K562 treated with DMSO at 1 percent for 24 hours (cell line): ENCODE results near the gene KRTAP12-4. TPM values are rescaled to one million over a fixed set of nuclear protein-coding genes. Genes with fewer than 3 reads are reported as not detected.

Source experiments
- total RNA-seq: library from RNA; unstranded; fragments of 300-600 nt; gene quantifications from 2 replicates; pipeline ENCODE4 v1.2.3, GENCODE V29; 2022; ENCODE audit warnings: low read depth; ENCODE audit not compliant: insufficient read depth

Gene KRTAP12-4
- total RNA-seq, result not detected in 2 replicates

GRCh38 chr21:44654576-44655175 is at the start of gene KRTAP12-4:
Gene KRTAP12-4 (minus strand): TSS chr21:44654659. CDS start chr21:44654614, 45 bp downstream.

DNA sequence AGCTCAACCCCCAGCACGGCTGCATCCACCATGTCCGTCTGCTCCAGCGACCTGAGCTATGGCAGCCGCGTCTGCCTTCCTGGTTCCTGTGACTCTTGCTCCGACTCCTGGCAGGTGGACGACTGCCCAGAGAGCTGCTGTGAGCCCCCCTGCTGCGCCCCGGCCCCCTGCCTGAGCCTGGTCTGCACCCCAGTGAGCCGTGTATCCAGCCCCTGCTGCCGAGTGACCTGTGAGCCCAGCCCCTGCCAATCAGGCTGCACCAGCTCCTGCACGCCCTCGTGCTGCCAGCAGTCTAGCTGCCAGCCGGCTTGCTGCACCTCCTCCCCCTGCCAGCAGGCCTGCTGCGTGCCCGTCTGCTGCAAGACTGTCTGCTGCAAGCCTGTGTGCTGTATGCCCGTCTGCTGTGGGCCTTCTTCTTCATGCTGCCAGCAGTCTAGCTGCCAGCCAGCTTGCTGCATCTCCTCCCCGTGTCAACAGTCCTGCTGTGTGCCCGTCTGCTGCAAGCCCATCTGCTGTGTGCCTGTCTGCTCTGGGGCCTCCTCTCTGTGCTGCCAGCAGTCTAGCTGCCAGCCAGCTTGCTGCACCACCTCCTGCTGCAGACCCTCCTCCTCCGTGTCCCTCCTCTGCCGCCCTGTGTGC is 42.8 kb upstream of the KRTAP12-4 start, which contains the start of gene KRTAP10-12:
Gene KRTAP10-12, plus strand, starts transcription at position 1 of the 639 bp plus-strand sequence. Its CDS starts 30 bp downstream, at position 31.

DNA sequence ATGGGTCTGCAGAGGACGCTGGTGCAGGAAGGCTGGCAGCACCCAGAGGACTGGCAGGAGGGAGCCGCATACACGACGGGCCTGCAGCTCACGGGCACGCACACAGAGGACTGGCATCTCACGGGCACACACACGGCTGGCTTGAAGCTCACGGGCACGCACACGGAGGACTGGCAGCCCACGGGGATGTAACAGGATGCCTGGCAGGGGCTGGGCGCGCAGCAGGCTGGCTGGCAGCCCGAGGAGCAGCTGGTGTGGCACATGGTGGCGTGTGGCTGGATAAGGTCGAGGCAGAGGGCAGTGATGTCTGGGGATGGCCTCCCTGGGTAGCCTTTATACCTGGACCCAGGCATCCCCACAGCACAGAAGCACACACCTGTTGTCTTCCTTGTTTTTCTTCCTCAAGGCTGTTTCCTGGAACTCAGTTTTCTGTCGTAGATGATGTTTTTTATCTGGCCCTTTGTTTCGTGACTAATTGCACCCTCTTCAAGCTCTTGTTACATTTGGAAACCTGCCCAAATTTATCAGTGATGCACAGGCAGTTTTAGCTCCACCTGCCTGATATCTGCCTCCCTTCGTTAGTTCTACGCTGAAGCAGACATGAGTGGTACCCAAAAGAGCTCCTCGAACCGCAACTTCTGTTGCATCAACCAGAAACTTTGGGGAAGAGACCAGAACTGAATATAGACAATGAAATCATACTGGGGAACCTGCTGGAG is 27.6 kb upstream of the KRTAP12-4 start, which contains the start of gene KRTAP12-1:
Gene KRTAP12-1, minus strand, starts transcription at position 303 of the 719 bp plus-strand sequence. Its CDS starts 40 bp downstream, at position 263.

DNA sequence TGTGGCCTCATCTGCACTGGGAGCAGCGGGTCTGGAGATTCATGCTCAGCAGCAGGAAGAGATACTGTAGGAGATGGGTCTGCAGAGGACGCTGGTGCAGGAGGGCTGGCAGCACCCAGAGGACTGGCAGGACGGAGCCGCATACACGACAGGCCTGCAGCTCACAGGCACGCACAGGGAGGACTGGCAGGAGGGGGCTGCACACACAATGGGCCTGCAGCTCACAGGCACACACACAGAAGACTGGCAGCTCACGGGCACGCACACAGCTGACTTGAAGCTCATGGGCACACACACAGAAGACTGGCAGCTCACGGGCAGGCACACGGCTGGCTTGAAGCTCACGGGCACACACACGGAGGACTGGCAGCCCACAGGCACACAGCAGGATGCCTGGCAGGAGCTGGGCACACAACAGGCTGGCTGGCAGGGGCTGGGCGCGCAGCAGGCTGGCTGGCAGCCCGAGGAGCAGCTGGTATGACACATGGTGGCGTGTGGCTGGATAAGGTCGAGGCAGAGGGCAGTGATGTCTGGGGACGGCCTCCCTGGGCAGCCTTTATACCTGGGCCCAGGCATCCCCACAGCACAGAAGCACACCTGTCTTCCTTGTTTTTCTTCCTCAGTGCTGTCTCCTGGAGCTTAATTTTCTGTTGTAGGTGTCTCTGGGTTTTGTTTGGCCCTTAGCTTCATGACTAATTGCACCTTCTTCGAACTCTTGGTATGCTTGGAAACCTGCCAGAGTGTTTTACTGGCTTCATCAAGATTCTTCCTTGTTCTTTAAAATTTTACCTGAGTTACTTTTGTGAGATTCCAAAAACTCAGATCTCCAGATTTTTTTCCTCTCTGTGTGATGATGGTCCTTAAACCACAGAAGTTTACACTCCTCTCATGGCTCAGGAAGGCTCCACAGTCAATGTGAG is 12.2 kb upstream of the KRTAP12-4 start, which contains the start of gene KRTAP12-2:
Gene KRTAP12-2, minus strand, starts transcription at position 527 of the 920 bp plus-strand sequence. Its CDS starts 41 bp downstream, at position 486.

DNA sequence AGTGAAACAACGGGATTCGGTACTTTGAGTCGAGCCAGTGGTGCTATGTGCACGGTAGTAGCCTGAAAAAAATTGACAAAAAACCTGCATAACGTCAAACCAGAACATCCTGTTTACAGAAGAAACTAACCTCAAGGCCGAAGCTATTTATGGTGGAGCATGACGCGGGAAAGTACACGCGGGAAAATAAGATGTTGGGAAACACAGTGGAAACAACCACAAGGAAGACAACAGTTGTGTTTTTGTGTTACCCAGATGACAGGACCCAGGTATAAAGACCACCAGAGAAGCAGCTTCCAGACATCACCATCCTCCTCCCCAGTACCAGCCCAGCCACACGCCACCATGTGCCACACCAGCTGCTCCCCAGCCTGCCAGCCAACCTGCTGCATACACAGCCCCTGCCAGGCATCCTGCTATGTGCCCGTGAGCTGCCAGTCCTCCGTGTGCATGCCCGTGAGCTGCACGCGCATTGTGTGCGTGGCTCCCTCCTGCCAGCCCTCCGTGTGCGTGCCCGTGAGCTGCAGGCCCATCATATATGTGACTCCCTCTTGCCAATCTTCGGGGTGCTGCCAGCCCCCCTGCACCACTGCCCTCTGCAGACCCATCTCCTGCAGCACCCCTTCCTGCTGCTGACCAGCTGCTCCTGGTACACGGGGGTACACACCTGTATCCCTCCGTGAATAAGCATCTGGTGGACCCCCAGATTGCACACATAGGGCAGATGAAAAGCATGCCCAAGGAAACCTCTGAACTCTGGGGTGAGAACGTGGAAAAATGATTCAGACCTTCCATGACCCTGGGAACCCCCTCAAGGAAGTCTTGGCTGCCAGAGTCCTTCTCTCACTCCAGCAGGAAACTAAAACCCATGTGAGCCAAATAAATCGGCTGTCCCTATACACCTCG is 3.4 kb upstream of the KRTAP12-4 start, which contains the start of gene KRTAP12-3:
Gene KRTAP12-3, plus strand, starts transcription at position 298 of the 906 bp plus-strand sequence. Its CDS starts 48 bp downstream, at position 346.

DNA sequence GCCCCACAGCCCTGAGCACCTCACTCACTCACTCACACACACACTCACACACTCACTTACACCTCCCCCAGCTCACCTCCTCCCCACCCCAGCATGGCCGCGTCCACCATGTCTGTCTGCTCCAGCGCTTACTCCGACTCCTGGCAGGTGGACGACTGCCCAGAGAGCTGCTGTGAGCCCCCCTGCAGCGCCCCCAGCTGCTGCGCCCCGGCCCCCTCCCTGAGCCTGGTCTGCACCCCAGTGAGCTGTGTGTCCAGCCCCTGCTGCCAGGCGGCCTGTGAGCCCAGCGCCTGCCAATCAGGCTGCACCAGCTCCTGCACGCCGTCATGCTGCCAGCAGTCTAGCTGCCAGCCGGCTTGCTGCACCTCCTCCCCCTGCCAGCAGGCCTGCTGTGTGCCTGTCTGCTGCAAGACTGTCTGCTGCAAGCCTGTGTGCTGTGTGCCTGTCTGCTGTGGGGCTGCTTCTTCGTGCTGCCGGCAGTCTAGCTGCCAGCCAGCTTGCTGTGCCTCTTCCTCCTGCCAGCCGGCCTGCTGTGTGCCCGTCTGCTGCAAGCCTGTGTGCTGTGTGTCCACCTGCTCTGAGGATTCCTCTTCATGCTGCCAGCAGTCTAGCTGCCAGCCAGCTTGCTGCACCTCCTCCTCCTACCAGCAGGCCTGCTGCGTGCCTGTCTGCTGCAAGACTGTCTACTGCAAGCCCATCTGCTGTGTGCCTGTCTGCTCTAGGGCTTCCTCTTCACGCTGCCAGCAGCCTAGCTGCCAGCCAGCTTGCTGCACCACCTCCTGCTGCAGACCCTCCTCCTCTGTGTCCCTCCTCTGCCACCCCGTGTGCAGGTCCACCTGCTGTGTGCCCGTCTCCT is 7.9 kb downstream of the KRTAP12-4 start, which contains the start of gene KRTAP10-11:
Gene KRTAP10-11, plus strand, starts transcription at position 49 of the 856 bp plus-strand sequence. Its CDS starts 45 bp downstream, at position 94.

DNA sequence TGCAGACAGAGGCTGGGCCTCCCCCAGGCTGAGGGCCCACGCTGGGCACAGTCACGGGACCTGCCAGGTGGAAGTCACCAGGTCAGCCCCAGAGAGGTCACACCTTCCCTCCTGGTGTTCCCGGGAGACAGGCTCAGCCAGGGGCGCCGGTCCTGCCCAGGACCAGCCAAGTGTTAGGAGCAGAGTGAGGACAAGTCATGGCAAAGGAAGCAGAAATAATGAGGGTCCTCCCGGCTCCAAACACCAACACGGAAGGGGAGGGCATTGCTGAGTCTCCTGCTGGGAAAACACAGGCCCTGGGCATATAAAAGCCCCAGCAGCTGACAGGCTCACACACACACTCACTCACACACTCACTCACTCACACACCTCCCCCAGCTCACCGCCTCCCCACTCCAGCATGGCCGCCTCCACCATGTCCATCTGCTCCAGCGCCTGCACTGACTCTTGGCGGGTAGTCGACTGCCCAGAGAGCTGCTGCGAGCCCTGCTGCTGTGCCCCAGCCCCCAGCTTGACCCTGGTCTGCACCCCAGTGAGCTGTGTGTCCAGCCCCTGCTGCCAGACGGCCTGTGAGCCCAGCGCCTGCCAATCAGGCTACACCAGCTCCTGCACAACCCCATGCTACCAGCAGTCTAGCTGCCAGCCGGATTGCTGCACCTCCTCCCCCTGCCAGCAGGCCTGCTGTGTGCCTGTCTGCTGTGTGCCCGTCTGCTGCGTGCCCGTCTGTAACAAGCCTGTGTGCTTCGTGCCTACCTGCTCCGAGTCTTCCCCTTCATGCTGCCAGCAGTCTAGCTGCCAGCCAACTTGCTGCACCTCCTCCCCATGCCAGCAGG is 17.2 kb downstream of the KRTAP12-4 start, which contains the start of gene KRTAP10-10:
Gene KRTAP10-10, plus strand, starts transcription at position 339 of the 833 bp plus-strand sequence. Its CDS starts 62 bp downstream, at position 401.

GRCh38 chr21:44626673-44627143 is 27.8 kb downstream of the KRTAP12-4 start, which contains the start of gene KRTAP10-9:
Gene KRTAP10-9 (plus strand): TSS chr21:44627093. CDS start chr21:44627172, 79 bp downstream.

DNA sequence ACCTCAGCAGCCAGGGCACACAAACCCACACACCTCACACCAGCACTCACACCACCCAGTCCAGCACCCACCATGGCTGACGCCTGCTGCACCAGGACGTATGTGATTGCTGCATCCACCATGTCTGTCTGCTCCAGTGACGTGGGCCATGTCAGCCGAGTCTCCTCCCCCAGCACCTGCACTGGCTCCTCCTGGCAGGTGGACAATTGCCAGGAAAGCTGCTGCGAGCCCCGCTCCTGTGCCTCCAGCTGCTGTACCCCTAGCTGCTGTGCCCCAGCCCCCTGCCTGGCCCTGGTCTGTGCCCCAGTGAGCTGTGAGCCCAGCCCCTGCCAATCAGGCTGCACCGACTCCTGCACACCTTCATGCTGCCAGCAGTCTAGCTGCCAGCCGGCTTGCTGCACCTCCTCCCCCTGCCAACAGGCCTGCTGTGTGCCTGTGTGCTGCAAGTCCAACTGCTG is 42.4 kb downstream of the KRTAP12-4 start, which contains the start of gene KRTAP10-8:
Gene KRTAP10-8, plus strand, starts transcription at position 51 of the 458 bp plus-strand sequence. Its CDS starts 22 bp downstream, at position 73.

Other genes starting within 250 kb of the KRTAP12-4 start
- gene LRRC3, start 199.1 kb downstream of the KRTAP12-4 start, total RNA-seq, result 0.13 and 0.21 TPM in 2 replicates
- not detected in 2 replicates for gene KRTAP10-1, start 114.5 kb downstream of the KRTAP12-4 start, total RNA-seq
- not detected in 2 replicates for gene KRTAP10-2, start 103.2 kb downstream of the KRTAP12-4 start, total RNA-seq
- gene KRTAP10-3, start 95.9 kb downstream of the KRTAP12-4 start, total RNA-seq, result not detected in 2 replicates
- not detected in 2 replicates for gene KRTAP10-4, start 80.9 kb downstream of the KRTAP12-4 start, total RNA-seq
- not detected in 2 replicates for gene KRTAP10-5, start 74.1 kb downstream of the KRTAP12-4 start, total RNA-seq
- not detected in 2 replicates for gene KRTAP10-6, start 62.2 kb downstream of the KRTAP12-4 start, total RNA-seq
- not detected in 2 replicates for gene KRTAP10-7, start 54.1 kb downstream of the KRTAP12-4 start, total RNA-seq
- not detected in 2 replicates for gene KRTAP10-8, start 42.6 kb downstream of the KRTAP12-4 start, total RNA-seq
- gene KRTAP10-9, start 27.6 kb downstream of the KRTAP12-4 start, total RNA-seq, result not detected in 2 replicates
- gene KRTAP10-10, start 17.3 kb downstream of the KRTAP12-4 start, total RNA-seq, result not detected in 2 replicates
- not detected in 2 replicates for gene KRTAP10-11, start 8.2 kb downstream of the KRTAP12-4 start, total RNA-seq
- not detected in 2 replicates for gene KRTAP12-3, start 3.3 kb upstream of the KRTAP12-4 start, total RNA-seq
- gene KRTAP12-2, start 12.3 kb upstream of the KRTAP12-4 start, total RNA-seq, result not detected in 2 replicates
- gene KRTAP12-1, start 27.5 kb upstream of the KRTAP12-4 start, total RNA-seq, result not detected in 2 replicates
- gene KRTAP10-12, start 42.5 kb upstream of the KRTAP12-4 start, total RNA-seq, result not detected in 2 replicates
- gene TSPEAR, start 56.9 kb upstream of the KRTAP12-4 start, total RNA-seq, result 0.08 TPM in 1 of 2 replicates, not detected in the other
- gene UBE2G2, start 147.2 kb upstream of the KRTAP12-4 start, total RNA-seq, result 67.6 and 76.4 TPM in 2 replicates
- gene SUMO3, start 163.4 kb upstream of the KRTAP12-4 start, total RNA-seq, result 76.7 and 81.9 TPM in 2 replicates
- gene PTTG1IP, start 219.0 kb upstream of the KRTAP12-4 start, total RNA-seq, result 157 and 170 TPM in 2 replicates